Measurements from ENCODE around the gene PROM1.

Gene PROM1

DNA sequence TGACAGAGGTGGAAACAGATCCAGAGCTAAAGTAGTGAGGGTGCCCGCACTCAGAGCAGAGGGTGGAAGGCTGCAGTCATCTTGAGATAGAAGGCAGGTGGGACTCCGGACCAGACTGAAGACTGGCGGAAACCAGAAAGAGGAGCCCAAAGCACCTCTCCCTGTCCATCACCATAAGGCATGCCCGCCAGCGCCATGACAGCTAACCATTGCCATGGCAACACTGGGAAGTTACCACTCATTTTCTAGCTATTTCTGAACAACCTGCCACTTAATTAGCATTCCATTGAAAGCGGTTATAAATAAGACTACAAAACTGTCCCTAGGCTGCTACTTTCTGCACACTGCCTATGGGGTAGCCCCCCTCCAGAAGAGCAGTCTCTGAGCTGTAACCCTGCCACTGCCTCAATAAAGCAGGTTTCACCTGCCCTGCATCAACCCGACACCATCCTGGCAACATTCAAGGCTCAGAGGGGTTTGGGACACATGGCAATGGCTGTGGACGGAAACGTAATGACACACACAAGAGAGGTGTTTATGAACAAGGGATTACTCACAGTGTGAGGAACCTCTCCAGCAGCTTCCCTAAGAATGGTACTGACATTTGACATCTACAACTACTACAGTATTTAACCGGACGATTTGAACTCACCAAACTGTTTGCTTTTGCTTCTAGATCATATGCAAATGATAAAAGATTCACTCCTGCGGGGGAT is 93.1 kb downstream of the PROM1 start:
- no peaks in the 10 kb centered on the region for H3K36me3 ChIP-seq (ENCODE audit: insufficient read depth, low read length)
- H3K79me2 ChIP-seq (ENCODE audit: control insufficient read depth, insufficient read depth, low read length, unreplicated experiment), result no peaks in the 10 kb centered on the region
- no peaks in the 10 kb centered on the region for H3K4me1 ChIP-seq (ENCODE audit: control insufficient read depth, insufficient read depth, low read length, unreplicated experiment)
- no peak overlapping the region for H2AFZ ChIP-seq (ENCODE audit: low read length, unreplicated experiment)
- no peak overlapping the region for H3K4me3 ChIP-seq (ENCODE audit: low read depth, low read length)
- peaks cover 92% of the 10 kb centered on the region for H3K27me3 ChIP-seq (ENCODE audit: insufficient read depth, low read length)
- H3K27ac ChIP-seq (ENCODE audit: low read depth, low read length), result no peak overlapping the region

DNA sequence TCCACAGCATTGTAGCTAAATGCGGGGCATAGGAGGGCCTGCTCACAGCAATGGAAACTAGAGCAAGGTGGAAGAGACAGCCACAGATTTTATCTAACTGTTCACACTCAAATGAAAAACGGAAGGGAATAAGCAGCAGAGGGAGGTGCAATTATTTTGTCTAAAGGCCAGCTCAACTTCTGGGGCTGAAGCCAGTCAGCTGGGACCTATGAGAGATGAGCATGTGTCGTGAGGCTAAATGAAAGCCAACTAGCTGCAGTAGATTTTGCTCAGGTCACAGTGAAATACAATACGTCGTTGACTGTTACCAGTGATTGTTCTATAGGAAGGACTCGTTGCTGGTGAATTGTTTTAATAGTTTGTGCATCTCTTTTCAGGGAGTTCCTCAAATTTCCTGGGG is 94.4 kb downstream of the PROM1 start:
- H3K27me3 ChIP-seq (ENCODE audit: insufficient read depth, low read length), result peaks cover 80% of the 10 kb centered on the region
- no peak overlapping the region for H2AFZ ChIP-seq (ENCODE audit: low read length, unreplicated experiment)
- no peak overlapping the region for H3K4me3 ChIP-seq (ENCODE audit: low read depth, low read length)
- H3K36me3 ChIP-seq (ENCODE audit: insufficient read depth, low read length), result no peaks in the 10 kb centered on the region
- H3K4me1 ChIP-seq (ENCODE audit: control insufficient read depth, insufficient read depth, low read length, unreplicated experiment), result no peaks in the 10 kb centered on the region
- no peak overlapping the region for H3K27ac ChIP-seq (ENCODE audit: low read depth, low read length)
- H3K79me2 ChIP-seq (ENCODE audit: control insufficient read depth, insufficient read depth, low read length, unreplicated experiment), result no peaks in the 10 kb centered on the region

DNA sequence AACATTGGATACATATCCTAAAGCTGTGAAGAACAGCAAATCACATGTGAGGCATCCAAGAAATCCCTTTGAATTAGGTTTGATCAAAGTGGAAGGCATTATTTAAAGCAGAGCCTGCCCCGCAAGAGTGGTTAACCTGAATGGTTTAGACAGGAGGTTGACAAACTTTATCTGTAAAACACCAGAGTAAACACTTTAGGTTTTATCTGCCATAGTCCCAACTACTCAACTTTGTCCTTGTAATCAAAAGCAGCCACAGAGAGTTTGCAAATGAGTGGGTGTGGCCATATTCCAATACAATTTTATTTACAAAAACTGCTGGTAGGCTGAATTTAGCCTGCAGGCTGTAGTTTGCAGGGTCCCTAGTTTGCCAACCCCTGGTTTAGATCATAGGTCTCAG is 95.6 kb downstream of the PROM1 start:
- no peaks in the 10 kb centered on the region for H3K79me2 ChIP-seq (ENCODE audit: control insufficient read depth, insufficient read depth, low read length, unreplicated experiment)
- no peaks in the 10 kb centered on the region for H3K36me3 ChIP-seq (ENCODE audit: insufficient read depth, low read length)
- no peak overlapping the region for H3K27ac ChIP-seq (ENCODE audit: low read depth, low read length)
- H3K4me3 ChIP-seq (ENCODE audit: low read depth, low read length), result no peak overlapping the region
- H2AFZ ChIP-seq (ENCODE audit: low read length, unreplicated experiment), result no peak overlapping the region
- no peaks in the 10 kb centered on the region for H3K4me1 ChIP-seq (ENCODE audit: control insufficient read depth, insufficient read depth, low read length, unreplicated experiment)
- peaks cover 77% of the 10 kb centered on the region for H3K27me3 ChIP-seq (ENCODE audit: insufficient read depth, low read length)

DNA sequence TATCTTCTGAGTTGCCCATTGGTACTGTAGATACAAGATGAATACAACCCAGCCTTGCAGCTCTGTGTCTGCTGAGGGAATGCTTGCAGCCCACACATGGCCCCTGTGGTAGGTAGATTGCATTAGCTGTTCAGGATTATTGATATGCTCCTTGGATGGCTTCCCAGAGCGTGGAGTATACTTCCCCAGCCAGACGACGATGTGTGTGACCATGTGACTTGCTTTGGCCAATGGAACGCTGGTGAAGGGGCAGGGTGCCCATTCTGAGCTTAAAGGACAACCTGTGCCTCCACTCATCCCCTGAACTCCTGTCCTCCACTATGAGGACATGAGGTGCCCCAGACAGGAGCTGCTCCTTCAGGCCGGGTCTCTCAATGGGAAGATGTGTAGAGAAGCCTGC is 96.9 kb downstream of the PROM1 start:
- Histone ChIP-seq H3K27me3 (ENCODE audit: insufficient read depth, low read length) (peaks cover 72% of the 10 kb centered on the region), H2AFZ (ENCODE audit: low read length, unreplicated experiment) (no peak overlapping the region), H3K4me1 (ENCODE audit: control insufficient read depth, insufficient read depth, low read length, unreplicated experiment) (no peaks in the 10 kb centered on the region), H3K79me2 (ENCODE audit: control insufficient read depth, insufficient read depth, low read length, unreplicated experiment) (no peaks in the 10 kb centered on the region), H3K4me3 (ENCODE audit: low read depth, low read length) (no peak overlapping the region), H3K27ac (ENCODE audit: low read depth, low read length) (no peak overlapping the region), H3K36me3 (ENCODE audit: insufficient read depth, low read length) (no peaks in the 10 kb centered on the region)

DNA sequence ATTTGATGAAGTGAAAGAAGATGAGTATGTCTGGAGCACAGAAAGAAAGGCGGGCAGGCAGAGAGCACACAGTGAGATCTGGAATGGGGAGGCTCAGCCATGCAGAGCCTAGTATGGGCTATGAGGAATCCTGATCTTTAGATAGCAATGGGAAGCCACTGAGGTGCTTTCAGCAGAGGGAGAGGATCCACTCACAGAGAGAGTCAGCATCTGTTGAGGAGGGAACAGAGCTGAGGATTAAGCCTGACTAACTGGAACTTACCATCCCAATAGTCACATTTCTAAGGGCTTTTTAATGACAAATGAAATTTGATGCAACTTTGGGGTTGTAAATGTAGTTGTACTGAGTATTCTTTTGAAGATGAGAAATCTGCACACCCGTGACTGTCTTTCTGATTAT is 100.2 kb downstream of the PROM1 start:
- Histone ChIP-seq H3K27me3 (ENCODE audit: insufficient read depth, low read length) (peaks cover 49% of the 10 kb centered on the region), H3K79me2 (ENCODE audit: control insufficient read depth, insufficient read depth, low read length, unreplicated experiment) (no peaks in the 10 kb centered on the region), H3K36me3 (ENCODE audit: insufficient read depth, low read length) (no peaks in the 10 kb centered on the region), H3K4me1 (ENCODE audit: control insufficient read depth, insufficient read depth, low read length, unreplicated experiment) (no peaks in the 10 kb centered on the region), H2AFZ (ENCODE audit: low read length, unreplicated experiment) (no peak overlapping the region), H3K4me3 (ENCODE audit: low read depth, low read length) (no peak overlapping the region), H3K27ac (ENCODE audit: low read depth, low read length) (no peak overlapping the region)

DNA sequence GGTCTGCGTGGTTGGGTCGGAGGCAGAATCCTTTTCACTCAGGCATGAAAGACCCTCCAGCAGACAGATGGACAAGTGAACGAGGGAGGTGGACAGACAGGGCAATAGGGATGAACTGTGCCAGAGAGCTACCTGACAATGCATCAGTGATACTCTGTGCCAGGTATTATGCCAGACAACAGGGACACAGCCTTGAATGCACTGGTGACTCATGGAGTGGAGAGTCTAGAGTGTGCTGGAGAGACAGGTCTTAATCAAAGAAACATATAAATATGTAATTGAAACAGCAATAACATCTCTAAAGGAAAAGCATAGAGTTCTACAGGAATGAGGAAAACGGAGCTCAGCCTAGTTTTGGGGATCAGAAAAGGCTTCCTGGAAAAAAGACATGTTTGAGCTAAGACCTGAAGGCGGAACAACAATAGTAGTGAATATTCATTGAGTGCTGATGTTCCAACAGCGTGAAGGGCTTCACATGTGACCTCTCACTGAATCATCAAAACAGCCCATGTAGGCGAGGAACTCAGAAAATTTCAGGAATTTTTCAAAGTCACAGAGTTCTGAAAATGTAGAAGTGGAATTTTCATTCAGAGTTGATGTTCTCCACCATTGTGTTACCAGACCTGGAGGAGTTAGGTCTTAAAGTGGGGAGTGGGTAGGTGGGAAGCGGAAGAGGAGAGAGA is 100.8 kb downstream of the PROM1 start:
- Histone ChIP-seq H3K36me3 (ENCODE audit: insufficient read depth, low read length) (no peaks in the 10 kb centered on the region), H2AFZ (ENCODE audit: low read length, unreplicated experiment) (no peak overlapping the region), H3K4me1 (ENCODE audit: control insufficient read depth, insufficient read depth, low read length, unreplicated experiment) (no peaks in the 10 kb centered on the region), H3K27me3 (ENCODE audit: insufficient read depth, low read length) (peaks cover 49% of the 10 kb centered on the region), H3K79me2 (ENCODE audit: control insufficient read depth, insufficient read depth, low read length, unreplicated experiment) (no peaks in the 10 kb centered on the region), H3K4me3 (ENCODE audit: low read depth, low read length) (no peak overlapping the region), H3K27ac (ENCODE audit: low read depth, low read length) (no peak overlapping the region)

DNA sequence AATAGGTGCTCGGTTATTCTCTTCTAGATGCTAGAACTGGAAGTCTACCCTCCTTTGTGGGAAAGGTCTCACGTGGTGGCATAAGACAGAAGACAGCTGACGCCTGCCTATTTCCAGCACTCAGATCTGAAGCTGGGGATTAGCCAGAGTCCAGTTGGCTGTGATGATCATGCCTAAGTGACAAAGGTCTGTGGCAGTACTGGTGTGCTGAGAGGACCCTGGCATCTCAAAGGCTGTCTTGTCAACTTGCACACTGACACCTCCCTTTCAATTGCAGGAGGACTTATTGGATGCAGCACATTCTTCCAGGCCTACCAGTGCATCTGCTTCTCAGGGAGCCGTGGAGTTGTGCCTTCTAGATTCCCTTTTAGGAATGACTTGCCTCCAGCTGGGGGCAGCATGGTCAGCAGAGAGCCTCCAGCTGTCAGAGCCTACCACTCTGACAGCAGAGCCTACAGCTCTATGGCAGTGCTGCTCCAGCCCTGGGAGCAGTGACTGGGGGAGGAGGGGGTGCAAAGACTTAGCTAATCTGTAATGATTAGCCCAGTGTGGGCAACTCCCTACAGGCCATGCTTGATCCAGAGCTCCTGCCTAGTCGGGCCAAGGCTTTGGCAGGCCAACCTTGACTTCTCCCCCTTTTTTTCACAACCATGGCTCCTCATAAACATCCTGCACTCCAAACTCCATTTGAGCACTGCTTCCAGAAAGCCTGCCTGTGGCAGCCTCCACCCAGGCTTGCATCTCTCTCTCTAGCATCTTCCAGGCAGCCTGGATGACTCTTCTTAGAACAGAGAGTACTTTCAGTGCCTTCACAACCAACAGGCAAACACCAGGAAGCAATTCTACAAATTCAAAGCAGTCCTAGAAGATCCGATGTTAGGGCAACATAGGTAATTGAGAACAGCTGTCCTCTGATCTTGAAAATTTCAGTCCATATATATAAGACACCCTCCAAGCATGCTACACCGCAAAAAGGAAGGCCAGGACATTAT is 107.1 kb downstream of the PROM1 start:
- Histone ChIP-seq H3K4me3 (ENCODE audit: low read depth, low read length) (no peak overlapping the region), H3K4me1 (ENCODE audit: control insufficient read depth, insufficient read depth, low read length, unreplicated experiment) (no peaks in the 10 kb centered on the region), H3K27me3 (ENCODE audit: insufficient read depth, low read length) (peaks cover 71% of the 10 kb centered on the region), H3K27ac (ENCODE audit: low read depth, low read length) (no peak overlapping the region), H3K36me3 (ENCODE audit: insufficient read depth, low read length) (no peaks in the 10 kb centered on the region), H3K79me2 (ENCODE audit: control insufficient read depth, insufficient read depth, low read length, unreplicated experiment) (no peaks in the 10 kb centered on the region), H2AFZ (ENCODE audit: low read length, unreplicated experiment) (no peak overlapping the region)

DNA sequence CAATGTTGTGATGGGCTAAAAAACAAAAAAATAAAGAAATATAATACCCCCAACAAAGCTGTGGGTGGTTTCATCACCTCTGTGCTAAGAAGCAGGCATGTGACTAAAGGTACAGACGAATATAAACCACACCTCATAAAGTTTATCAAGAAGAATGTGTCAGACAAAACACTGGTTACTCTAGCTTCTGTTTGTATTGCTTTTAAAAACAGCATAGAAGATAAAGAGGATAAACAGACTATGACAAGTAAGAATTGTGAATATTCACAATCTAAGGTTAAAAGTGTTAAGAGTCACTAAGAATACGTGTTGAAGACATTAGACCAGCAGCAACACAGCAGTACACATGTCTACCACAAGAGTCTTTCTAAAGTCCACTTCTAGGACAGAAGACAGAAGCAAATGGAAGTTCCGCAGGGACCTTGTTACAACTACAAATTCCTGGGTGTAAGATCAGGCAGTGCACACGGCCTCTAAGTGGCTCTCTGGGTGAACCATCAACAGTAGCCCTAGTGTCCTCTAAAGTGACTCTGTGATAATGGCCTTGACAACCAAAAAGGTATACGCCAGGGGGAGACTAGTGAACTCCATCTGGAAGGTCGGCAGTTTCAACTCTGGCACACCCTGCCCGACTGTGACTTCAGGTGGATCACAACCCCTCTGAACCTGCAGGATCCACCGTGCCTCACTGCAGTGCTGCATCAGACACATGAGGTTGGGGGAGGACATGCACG is 112.6 kb downstream of the PROM1 start:
- no peak overlapping the region for H3K4me3 ChIP-seq (ENCODE audit: low read depth, low read length)
- H3K36me3 ChIP-seq (ENCODE audit: insufficient read depth, low read length), result no peaks in the 10 kb centered on the region
- H3K79me2 ChIP-seq (ENCODE audit: control insufficient read depth, insufficient read depth, low read length, unreplicated experiment), result no peaks in the 10 kb centered on the region
- no peak overlapping the region for H2AFZ ChIP-seq (ENCODE audit: low read length, unreplicated experiment)
- H3K27ac ChIP-seq (ENCODE audit: low read depth, low read length), result no peak overlapping the region
- peaks cover 67% of the 10 kb centered on the region for H3K27me3 ChIP-seq (ENCODE audit: insufficient read depth, low read length)
- no peaks in the 10 kb centered on the region for H3K4me1 ChIP-seq (ENCODE audit: control insufficient read depth, insufficient read depth, low read length, unreplicated experiment)

DNA sequence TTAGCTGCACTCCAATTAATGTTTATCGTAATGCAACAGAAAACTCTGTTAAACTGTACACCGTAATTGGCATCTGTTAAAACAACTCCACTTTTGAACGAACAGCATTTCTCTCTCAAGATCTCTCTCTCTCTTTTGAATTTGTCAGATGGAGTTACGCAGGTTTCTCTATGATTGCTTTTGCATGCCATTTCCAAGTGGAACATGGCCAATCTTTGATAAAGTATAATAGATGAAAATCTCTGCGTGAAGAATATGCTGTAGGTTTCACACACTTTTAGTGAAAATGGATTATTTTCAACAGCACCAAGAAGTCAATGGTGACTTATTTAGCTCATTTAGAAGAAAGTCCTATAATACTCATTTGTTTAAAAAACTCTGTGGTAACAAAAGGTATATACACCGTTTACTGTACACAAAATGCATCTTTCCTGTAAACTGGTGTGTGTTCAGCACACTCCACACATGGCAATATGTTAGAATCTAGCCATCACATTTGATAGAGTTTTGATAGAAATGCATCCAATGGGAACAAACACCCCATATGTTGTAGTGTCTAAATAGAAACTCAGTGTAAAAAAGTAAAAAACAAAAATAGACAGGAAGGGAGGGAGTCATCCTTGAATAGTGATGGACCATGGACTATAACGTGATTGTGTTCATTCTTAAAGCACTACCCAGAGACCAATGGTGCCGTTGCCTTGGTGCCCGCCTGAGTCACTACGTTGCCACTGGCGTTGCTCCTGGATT is 115.1 kb downstream of the PROM1 start:
- H2AFZ ChIP-seq (ENCODE audit: low read length, unreplicated experiment), result no peak overlapping the region
- no peaks in the 10 kb centered on the region for H3K4me1 ChIP-seq (ENCODE audit: control insufficient read depth, insufficient read depth, low read length, unreplicated experiment)
- H3K27me3 ChIP-seq (ENCODE audit: insufficient read depth, low read length), result peaks cover 49% of the 10 kb centered on the region
- H3K4me3 ChIP-seq (ENCODE audit: low read depth, low read length), result no peak overlapping the region
- no peak overlapping the region for H3K27ac ChIP-seq (ENCODE audit: low read depth, low read length)
- H3K79me2 ChIP-seq (ENCODE audit: control insufficient read depth, insufficient read depth, low read length, unreplicated experiment), result no peaks in the 10 kb centered on the region
- H3K36me3 ChIP-seq (ENCODE audit: insufficient read depth, low read length), result no peaks in the 10 kb centered on the region

All from ACC112 (cell line).